Lower leg skin (tissue), 3 donors: ENCODE measurements around the gene CEP55.

Source experiments
- CTCF ChIP-seq, 3 donors: fragments of 450-650 bp; IDR thresholded peaks; one replicate each; pipeline ENCODE4 v1.5.1; 2016; ENCODE audit warnings: antibody characterized with exemption in 3 of 3, mild to moderate bottlenecking in 3 of 3, moderate library complexity in 2 of 3
- POLR2A ChIP-seq, 2 donors: fragments of 450-650 bp; IDR thresholded peaks; one replicate each; pipeline ENCODE4 v1.6.1; 2016 to 2017; ENCODE audit warnings: antibody characterized with exemption in 2 of 2, mild to moderate bottlenecking in 1 of 2, moderate library complexity in 1 of 2

GRCh38 chr10:93553482-93554315 is 57.3 kb downstream of the CEP55 start:
- TF ChIP-seq POLR2A (IDR thresholded peaks at IDR 0.05) (no peak), CTCF (IDR thresholded peaks at IDR 0.05) (no peak)
